H1 (cell line): ENCODE results near the gene TAF8. TPM values are rescaled to one million over a fixed set of nuclear protein-coding genes. Genes with fewer than 3 reads are reported as not detected.

Experiments used
- CTCF ChIA-PET: fragments of 300-600 bp; sonication (Branson Sonifier 250); formaldehyde crosslinking; loops from one replicate; lab custom pipeline; 2021; ENCODE audit not compliant: partially characterized antibody; lab: Charles Lee
- POLR2A ChIA-PET: fragments of 300-600 bp; sonication (Branson Sonifier 250); formaldehyde crosslinking; loops from one replicate; lab custom pipeline; 2021; ENCODE audit warnings: inconsistent platforms; ENCODE audit not compliant: partially characterized antibody; lab: Charles Lee
- DNase-seq, 2 experiments: peaks; one replicate each; pipeline versions ENCODE4 v3.0.0 to v3.0.0-alpha.2; 2010 to 2022; ENCODE audit warnings: low spot score in 2 of 2, low read depth in 1 of 2, mixed read lengths in 1 of 2
- FAIRE-seq: peaks from 2 replicates; lab custom pipeline; 2011; peaks lifted over from hg19 to GRCh38; lab: Jason Lieb, UNC
- H2AFZ ChIP-seq: 2 replicates; pipeline ENCODE4 v1.8.1; 2012; ENCODE audit warnings: low read length, inconsistent platforms
- H2AK5ac ChIP-seq: 2 replicates; pipeline ENCODE4 v1.6.1; 2013; ENCODE audit warnings: low read depth, low read length
- H2BK120ac ChIP-seq: replicated peaks from 2 replicates; pipeline ENCODE3; 2013; ENCODE audit warnings: low read depth, low read length, inconsistent platforms
- H2BK12ac ChIP-seq: 2 replicates; pipeline ENCODE4 v1.6.1; 2013; ENCODE audit warnings: low read depth, low read length
- H2BK15ac ChIP-seq: 2 replicates; pipeline ENCODE4 v1.6.1; 2013; ENCODE audit warnings: low read length
- H2BK20ac ChIP-seq: 2 replicates; pipeline ENCODE4 v1.6.1; 2013; ENCODE audit warnings: low read length
- H2BK5ac ChIP-seq: 2 replicates; pipeline ENCODE4 v1.6.1; 2013; ENCODE audit warnings: low read depth, low read length
- H3K14ac ChIP-seq: 2 replicates; pipeline ENCODE4 v1.6.1; 2013; ENCODE audit warnings: inconsistent platforms; ENCODE audit not compliant: insufficient read length
- H3K18ac ChIP-seq: 2 replicates; pipeline ENCODE4 v1.6.1; 2013; ENCODE audit warnings: low read length; ENCODE audit errors: extremely low read depth
- H3K23ac ChIP-seq: 2 replicates; pipeline ENCODE4 v1.6.1; 2013; ENCODE audit warnings: inconsistent platforms; ENCODE audit not compliant: insufficient read length
- H3K23me2 ChIP-seq: 2 replicates; pipeline ENCODE4 v1.6.1; 2013; ENCODE audit warnings: low read depth, low read length
- H3K27ac ChIP-seq: 2 replicates; pipeline ENCODE4 v1.6.1; 2011; ENCODE audit warnings: low read depth, low read length, inconsistent platforms
- H3K27me3 ChIP-seq, 4 experiments: replicated peaks in 1 of 4; 1 replicate in 1 of 4; 2 replicates in 3 of 4; pipeline versions ENCODE4 v1.6.1 to v1.8.1; 2011 to 2013; ENCODE audit warnings: low read length in 3 of 4, mild to moderate bottlenecking in 3 of 4, inconsistent platforms in 2 of 4, mixed read lengths in 2 of 4, moderate library complexity in 1 of 4; ENCODE audit not compliant: control insufficient read depth in 3 of 4, insufficient read depth in 3 of 4; ENCODE audit errors: extremely low read depth in 1 of 4
- H3K36me3 ChIP-seq, 4 experiments: 2 replicates each; pipeline versions ENCODE4 v1.6.1 to v1.8.1; 2011 to 2013; ENCODE audit warnings: mild to moderate bottlenecking in 4 of 4, low read length in 3 of 4, moderate library complexity in 2 of 4, control low read depth in 1 of 4, inconsistent platforms in 1 of 4; ENCODE audit not compliant: insufficient read depth in 4 of 4, control insufficient read depth in 2 of 4
- H3K4ac ChIP-seq: replicated peaks from 2 replicates; pipeline ENCODE3; 2013; ENCODE audit warnings: low read length, low read depth, mixed read lengths, inconsistent platforms; ENCODE audit not compliant: insufficient read length
- H3K4me1 ChIP-seq, 4 experiments: replicated peaks in 1 of 4; 1 replicate in 1 of 4; 2 replicates in 3 of 4; pipeline versions ENCODE4 v1.6.1 to v1.8.1; 2011 to 2013; ENCODE audit warnings: low read length in 3 of 4, inconsistent platforms in 2 of 4, mixed read lengths in 1 of 4; ENCODE audit not compliant: insufficient read depth in 4 of 4, control insufficient read depth in 3 of 4
- H3K4me2 ChIP-seq, 2 experiments: 2 replicates each; pipeline versions ENCODE4 v1.6.1 to v1.8.1; 2011 to 2013; ENCODE audit warnings: low read depth in 2 of 2, low read length in 2 of 2, control low read depth in 1 of 2, inconsistent platforms in 1 of 2, mild to moderate bottlenecking in 1 of 2; ENCODE audit not compliant: insufficient read depth in 1 of 2
- H3K4me3 ChIP-seq, 4 experiments: fragments of 200-600, 300-600 bp in 1 of 4; sonication (generic), shearing (Covaris generic), sonication (Bioruptor Twin) in 1 of 4; 2 replicates each; pipeline versions ENCODE4 v1.5.1 to v1.8.1; 2011 to 2016; ENCODE audit warnings: low read length in 4 of 4, low read depth in 3 of 4, control low read depth in 2 of 4, inconsistent platforms in 2 of 4, mild to moderate bottlenecking in 2 of 4, mixed read lengths in 1 of 4, moderate library complexity in 1 of 4; ENCODE audit not compliant: insufficient read depth in 2 of 4; ENCODE audit errors: extremely low read depth in 1 of 4
- H3K56ac ChIP-seq: replicated peaks from 2 replicates; pipeline ENCODE3; 2013; ENCODE audit warnings: low read depth, mild to moderate bottlenecking, mixed read lengths, low read length, inconsistent platforms; ENCODE audit not compliant: insufficient read length
- H3K79me1 ChIP-seq: 2 replicates; pipeline ENCODE4 v1.6.1; 2013; ENCODE audit warnings: low read depth, low read length, control low read depth
- H3K79me2 ChIP-seq, 2 experiments: 2 replicates each; pipeline versions ENCODE4 v1.6.1 to v1.8.1; 2012 to 2013; ENCODE audit warnings: low read length in 2 of 2, mild to moderate bottlenecking in 2 of 2, inconsistent platforms in 1 of 2; ENCODE audit not compliant: insufficient read depth in 2 of 2, control insufficient read depth in 1 of 2
- H3K9ac ChIP-seq, 4 experiments: replicated peaks in 1 of 4; 1 replicate in 1 of 4; 2 replicates in 3 of 4; pipeline versions ENCODE4 v1.6.1 to v1.8.1; 2011 to 2013; ENCODE audit warnings: low read depth in 3 of 4, low read length in 3 of 4, control low read depth in 2 of 4, mild to moderate bottlenecking in 2 of 4, moderate library complexity in 2 of 4, inconsistent platforms in 1 of 4; ENCODE audit errors: extremely low read depth in 1 of 4
- H3K9me3 ChIP-seq, 2 experiments: 2 replicates each; pipeline versions ENCODE4 v1.6.1 to v1.8.1; 2012 to 2013; ENCODE audit warnings: mild to moderate bottlenecking in 2 of 2, moderate library complexity in 2 of 2, control low read depth in 1 of 2, inconsistent platforms in 1 of 2, low read depth in 1 of 2, low read length in 1 of 2, mixed read lengths in 1 of 2; ENCODE audit not compliant: insufficient read depth in 2 of 2
- H4K20me1 ChIP-seq, 2 experiments: replicated peaks in 1 of 2; 2 replicates each; pipeline versions ENCODE3 to v1.8.1; 2011 to 2013; ENCODE audit warnings: inconsistent platforms in 2 of 2, low read length in 2 of 2, mild to moderate bottlenecking in 1 of 2; ENCODE audit not compliant: insufficient read depth in 2 of 2, control insufficient read depth in 1 of 2
- H4K5ac ChIP-seq: 2 replicates; pipeline ENCODE4 v1.6.1; 2013; ENCODE audit warnings: low read length, low read depth, mixed read lengths, inconsistent platforms; ENCODE audit not compliant: insufficient read length
- H4K8ac ChIP-seq: 2 replicates; pipeline ENCODE4 v1.8.0; 2013; ENCODE audit warnings: mild to moderate bottlenecking, moderate library complexity, low read length, inconsistent platforms; ENCODE audit not compliant: insufficient read depth; ENCODE audit errors: extremely low read depth
- H4K91ac ChIP-seq: replicated peaks from 2 replicates; pipeline ENCODE3; 2013; ENCODE audit warnings: low read length, mixed read lengths, inconsistent platforms; ENCODE audit not compliant: insufficient read length
- BRCA1 ChIP-seq: IDR thresholded peaks from 2 replicates; pipeline ENCODE4 v1.6.1; 2012; ENCODE audit warnings: low read depth, low read length, improper control_type of control experiment
- WGBS, 2 experiments: shearing (Covaris generic) in 1 of 2; methylation state at CpG; one replicate each; pipeline versions ENCODE4 v1.1.6 to v1.1.7; 2013 to 2015; ENCODE audit warnings: low lambda C conversion rate in 2 of 2, mixed read lengths in 2 of 2, inconsistent platforms in 1 of 2, low coverage in 1 of 2, missing lambda C conversion rate in 1 of 2; ENCODE audit not compliant: insufficient replicate concordance in 2 of 2, insufficient coverage in 1 of 2, insufficient read length in 1 of 2; ENCODE audit errors: extremely low coverage in 1 of 2, missing lambda C conversion rate in 1 of 2; 5-methylcytosine and 5-hydroxymethylcytosine counted together
- polyA plus RNA-seq, 7 experiments: library from polyadenylated mRNA; depleted of rRNA in 3 of 7; stranded (reverse) in 5 of 7; unstranded in 2 of 7; fragments of >200 nt in 5 of 7; fragments of 200-250 nt in 2 of 7; gene quantifications; 1 replicate in 5 of 7; 2 replicates in 1 of 7; 4 replicates in 1 of 7; pipeline versions ENCODE4 v1.2.1 to v1.2.3, GENCODE V29; 2011 to 2013; ENCODE audit warnings: missing spikeins in 2 of 7, mixed read lengths in 2 of 7
- total RNA-seq: library from RNA; stranded (reverse); fragmentation: NEBNext Ultra II Directional; extraction: Animal tissue kit (Norgen Biotek cat#: 25700); gene quantifications from 2 replicates; pipeline ENCODE4 v1.2.1, GENCODE V29; 2021
- TF ChIP-seq, protein P1 (sequence below), 3 experiments: IDR thresholded peaks; 1 replicate in 2 of 3; 2 replicates in 1 of 3; pipeline versions ENCODE4 v1.5.1 to v1.6.1; 2011; ENCODE audit warnings: low read length in 3 of 3, mild to moderate bottlenecking in 3 of 3, inconsistent platforms in 2 of 3, low read depth in 1 of 3, moderate library complexity in 1 of 3; ENCODE audit not compliant: insufficient read depth in 1 of 3; ENCODE audit errors: control extremely low read depth in 1 of 3

The TAF8 gene
- total and polyA plus RNA-seq, 2 of the 8 experiments (the other 6 are each of a cell fraction or from before 2014, with no cell fraction given) = 32.2 to 34.0 TPM

DNA sequence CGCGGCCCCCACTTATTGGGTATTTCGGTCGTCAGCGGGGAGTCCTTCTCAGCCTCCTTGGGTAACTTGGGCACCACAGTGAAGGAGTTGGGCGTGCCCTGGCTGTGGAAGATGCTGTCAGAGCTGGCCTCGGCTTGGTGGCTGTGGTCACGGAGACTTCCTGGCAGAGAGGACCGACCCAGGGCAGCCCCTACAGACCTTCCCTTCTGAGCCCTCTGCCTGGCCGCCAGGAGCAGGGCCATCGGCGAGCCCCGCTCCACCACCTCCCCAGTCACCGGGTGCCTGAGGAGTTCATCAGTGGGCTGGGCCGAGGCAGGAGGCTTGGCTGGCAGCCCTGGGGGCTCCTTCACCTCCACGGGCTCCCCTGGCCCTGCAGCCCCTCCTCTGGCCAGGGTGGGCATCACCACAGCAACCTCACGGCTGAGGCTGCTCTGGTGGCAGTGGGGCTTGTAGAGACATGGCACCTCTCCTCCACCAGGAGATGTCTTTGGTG, 54.9 kb downstream of the TAF8 start:
- Histone ChIP-seq H3K4ac (no peak overlapping the region), H3K36me3 (peaks cover 7 to 34% (median 25%) of the 10 kb centered on the region in 4 experiments; a peak in 7 of 8 replicates), H3K9me3 (no peaks in the 10 kb centered on the region), H3K18ac (peak overlapping the region; percentile 48; the same call in 1 of the 2 replicates), H3K23me2 (no peaks in the 10 kb centered on the region; the same call in 1 of the 2 replicates), H3K4me1 (peaks cover 0 to 7% (median 4%) of the 10 kb centered on the region in 4 experiments; a peak in 6 of 7 replicates), H2BK120ac (no peak overlapping the region), H3K4me2 (peak overlapping the region; percentile 8 to 66; a peak in 3 of 4 replicates), H2AK5ac (no peak overlapping the region), H3K14ac (no peak overlapping the region), H2BK15ac (no peak overlapping the region), H4K20me1 (peaks cover 6 to 24% of the 10 kb centered on the region in 2 experiments), H3K4me3 (peak overlapping the region in 2 of 4 experiments; percentile 10 to 57; a peak in 3 of 8 replicates), H3K79me1 (no peaks in the 10 kb centered on the region), H4K5ac (no peak overlapping the region), H3K79me2 (no peaks in the 10 kb centered on the region; a peak in 1 of 4 replicates), H3K56ac (no peak overlapping the region), H2BK20ac (no peak overlapping the region), H2BK5ac (no peak overlapping the region), H3K27me3 (no peaks in the 10 kb centered on the region; a peak in 1 of 7 replicates), H3K27ac (no peak overlapping the region), H2BK12ac (no peak overlapping the region; the same call in 1 of the 2 replicates), H3K23ac (no peak overlapping the region), H4K8ac (peak overlapping the region; percentile 71; the same call in 1 of the 2 replicates), H4K91ac (no peak overlapping the region), H3K9ac (no peak overlapping the region), H2AFZ (no peak overlapping the region)
- POLR2A ChIA-PET = interaction anchor here (0.6 to 6.6 kb wide), 12 partner anchors 8 to 80 kb away, joined by 3 to 50 read pairs (median 4); partner anchors contain the start of gene TAF8
- peak in 1 of 2 experiments; percentile 58 for DNase-seq
- 91% methylated on average over 15 of the region's 17 CpGs; no CpG with 5 or more reads in 1 of the 2 experiments for WGBS, 2 experiments
- TF ChIP-seq, protein P1, sequence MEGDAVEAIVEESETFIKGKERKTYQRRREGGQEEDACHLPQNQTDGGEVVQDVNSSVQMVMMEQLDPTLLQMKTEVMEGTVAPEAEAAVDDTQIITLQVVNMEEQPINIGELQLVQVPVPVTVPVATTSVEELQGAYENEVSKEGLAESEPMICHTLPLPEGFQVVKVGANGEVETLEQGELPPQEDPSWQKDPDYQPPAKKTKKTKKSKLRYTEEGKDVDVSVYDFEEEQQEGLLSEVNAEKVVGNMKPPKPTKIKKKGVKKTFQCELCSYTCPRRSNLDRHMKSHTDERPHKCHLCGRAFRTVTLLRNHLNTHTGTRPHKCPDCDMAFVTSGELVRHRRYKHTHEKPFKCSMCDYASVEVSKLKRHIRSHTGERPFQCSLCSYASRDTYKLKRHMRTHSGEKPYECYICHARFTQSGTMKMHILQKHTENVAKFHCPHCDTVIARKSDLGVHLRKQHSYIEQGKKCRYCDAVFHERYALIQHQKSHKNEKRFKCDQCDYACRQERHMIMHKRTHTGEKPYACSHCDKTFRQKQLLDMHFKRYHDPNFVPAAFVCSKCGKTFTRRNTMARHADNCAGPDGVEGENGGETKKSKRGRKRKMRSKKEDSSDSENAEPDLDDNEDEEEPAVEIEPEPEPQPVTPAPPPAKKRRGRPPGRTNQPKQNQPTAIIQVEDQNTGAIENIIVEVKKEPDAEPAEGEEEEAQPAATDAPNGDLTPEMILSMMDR (IDR thresholded peaks at IDR 0.05; ENCODE audit: control extremely low read depth in 1 of 3, insufficient read depth in 1 of 3, low read depth in 1 of 3, low read length in 3 of 3) = peak in 2 of 3 experiments; percentile 33 to 37; a peak in 3 of 4 replicates
- no peak for TF ChIP-seq BRCA1
- CTCF ChIA-PET = interaction anchor here (0.7 to 7.3 kb wide), 34 partner anchors 8 to 331 kb away, joined by 3 to 119 read pairs (median 8); partner anchors contain the start of genes C6orf132 and GUCA1B
- no peak for FAIRE-seq
